HTR-8/SVneo (cell line): ENCODE data around the gene RTL9.

Experiments
- DNase-seq: peaks from one replicate; pipeline ENCODE4 v3.0.0; 2011; ENCODE audit warnings: low spot score, mixed read lengths; ENCODE audit not compliant: insufficient read length
- FAIRE-seq: peaks from 2 replicates; lab custom pipeline; 2011; peaks lifted over from hg19 to GRCh38; lab: Jason Lieb, UNC

The RTL9 gene

DNA sequence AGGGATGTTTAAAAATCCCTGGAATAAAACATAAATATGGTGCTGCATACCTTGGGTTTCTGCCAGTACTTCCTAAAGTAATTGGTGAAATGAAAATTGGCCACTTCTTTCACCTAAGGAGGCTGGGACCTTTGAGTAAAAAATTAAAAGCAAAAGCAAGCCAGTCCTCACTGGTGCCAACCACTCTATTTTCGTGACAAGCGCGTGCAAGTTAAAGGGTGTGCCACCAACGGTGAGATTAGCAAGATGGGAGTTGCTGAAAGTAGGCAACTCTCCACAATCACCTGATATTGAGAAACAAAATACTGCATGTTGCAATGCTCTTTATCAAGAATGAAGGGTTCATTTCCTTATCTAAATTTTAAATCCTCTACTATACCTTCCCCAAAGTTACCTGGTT lies 19.7 kb upstream of the RTL9 start:
- FAIRE-seq (no peak), DNase-seq (no peak)

- FAIRE-seq = no peak
- DNase-seq = no peak
These were observed 17.2 kb upstream of the RTL9 start for GRCh38 chrX:110341189-110342035.

DNA sequence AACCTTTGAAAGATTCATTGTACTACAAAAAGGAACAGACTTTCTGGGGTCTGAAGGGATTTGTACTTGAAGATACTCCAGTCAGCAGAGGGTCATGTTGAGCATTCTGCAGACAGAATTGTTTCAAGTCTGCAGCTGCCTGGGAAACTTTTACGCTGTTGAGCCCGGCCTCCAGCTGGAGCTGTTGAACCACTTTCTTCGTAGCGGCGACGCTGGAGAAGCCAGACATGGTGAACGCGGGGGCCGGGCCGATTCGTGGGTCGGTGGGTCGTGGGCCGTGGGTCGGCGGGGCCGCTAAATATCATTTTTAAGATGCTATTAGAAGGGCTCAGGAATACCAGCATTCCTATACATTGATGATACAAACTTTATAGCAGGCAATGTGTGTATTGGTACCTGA lies 12.0 kb upstream of the RTL9 start:
- DNase-seq (no peak), FAIRE-seq (no peak)

- DNase-seq (no peak), FAIRE-seq (no peak)
These were observed 625 bp downstream of the RTL9 start for GRCh38 chrX:110359273-110359672.

GRCh38 chrX:110363244-110363643 lies 4.6 kb downstream of the RTL9 start:
- no peak for DNase-seq
- no peak for FAIRE-seq

- FAIRE-seq = no peak
- no peak for DNase-seq
These were observed 14.7 kb downstream of the RTL9 start for GRCh38 chrX:110373310-110373709.

DNA sequence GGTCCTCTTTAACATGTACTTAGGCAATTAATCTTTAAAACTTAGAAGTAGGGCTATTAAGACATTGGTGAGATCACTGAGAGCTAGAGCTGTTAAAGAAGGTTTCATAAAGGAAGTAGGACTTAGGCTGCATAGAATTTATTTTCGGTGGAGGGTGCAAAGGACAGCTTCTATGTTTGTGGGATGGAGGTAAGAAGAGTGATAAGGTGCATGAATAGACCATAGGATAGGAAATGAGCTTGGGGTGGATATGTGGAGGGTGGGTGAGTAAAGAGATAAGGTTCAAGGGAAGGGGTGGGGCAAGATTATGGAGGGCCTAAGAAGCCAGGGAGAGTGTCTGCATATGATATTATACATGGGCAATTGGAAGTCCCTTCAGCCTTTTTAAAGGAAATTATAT lies 15.9 kb downstream of the RTL9 start:
- no peak for DNase-seq
- FAIRE-seq = no peak

GRCh38 chrX:110381216-110381615 lies 22.6 kb downstream of the RTL9 start:
- no peak for FAIRE-seq

GRCh38 chrX:110383414-110383813 lies 24.8 kb downstream of the RTL9 start:
- DNase-seq (no peak), FAIRE-seq (no peak)

More at GRCh38 chrX:110381216-110381615, 22.6 kb downstream of the RTL9 start:
- DNase-seq = no peak

- FAIRE-seq (no peak), DNase-seq (no peak)
These were observed 25.8 kb downstream of the RTL9 start for GRCh38 chrX:110384490-110384889.

DNA sequence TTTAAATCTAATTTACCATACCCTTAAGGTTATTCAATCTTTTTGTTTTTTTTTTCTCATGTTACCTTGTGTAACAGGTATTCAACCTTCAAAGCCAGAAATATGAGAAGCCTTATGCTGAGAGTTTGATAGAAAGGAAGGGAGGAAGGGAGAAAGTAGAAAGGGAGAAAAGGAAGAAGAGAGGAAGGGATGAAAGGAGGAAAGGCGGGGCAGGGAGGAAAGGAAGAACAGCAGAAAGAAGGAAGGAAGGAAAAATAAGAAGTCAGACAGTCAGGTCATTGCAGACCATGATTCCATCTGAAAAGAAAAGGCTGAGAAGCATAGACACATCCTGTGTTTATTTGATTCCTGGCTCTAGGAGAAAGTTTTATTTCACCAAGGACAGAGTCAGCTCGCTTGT lies 30.9 kb downstream of the RTL9 start:
- FAIRE-seq (no peak), DNase-seq (no peak)

DNA sequence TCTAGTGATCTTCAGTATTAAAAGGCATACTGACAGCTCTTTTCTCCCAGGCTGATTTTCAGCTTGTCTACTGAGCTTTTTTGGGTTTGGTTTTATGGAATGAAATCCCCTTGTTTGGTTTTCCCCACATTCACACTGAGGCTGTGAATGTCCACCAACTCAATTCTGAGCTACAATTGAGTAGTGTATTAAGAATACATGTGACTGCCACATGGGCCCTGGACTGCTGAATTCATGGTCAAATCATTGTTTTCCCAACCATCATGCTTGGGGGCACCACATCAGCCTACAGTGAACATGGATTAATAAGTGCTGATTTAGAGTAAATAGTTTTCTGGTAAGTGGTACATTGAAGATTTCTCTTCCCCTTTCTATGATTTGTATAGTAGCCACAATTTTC lies 32.4 kb downstream of the RTL9 start:
- FAIRE-seq (no peak), DNase-seq (no peak)

- FAIRE-seq (no peak), DNase-seq (no peak)
These were observed 36.0 kb downstream of the RTL9 start for GRCh38 chrX:110394651-110395050.

DNA sequence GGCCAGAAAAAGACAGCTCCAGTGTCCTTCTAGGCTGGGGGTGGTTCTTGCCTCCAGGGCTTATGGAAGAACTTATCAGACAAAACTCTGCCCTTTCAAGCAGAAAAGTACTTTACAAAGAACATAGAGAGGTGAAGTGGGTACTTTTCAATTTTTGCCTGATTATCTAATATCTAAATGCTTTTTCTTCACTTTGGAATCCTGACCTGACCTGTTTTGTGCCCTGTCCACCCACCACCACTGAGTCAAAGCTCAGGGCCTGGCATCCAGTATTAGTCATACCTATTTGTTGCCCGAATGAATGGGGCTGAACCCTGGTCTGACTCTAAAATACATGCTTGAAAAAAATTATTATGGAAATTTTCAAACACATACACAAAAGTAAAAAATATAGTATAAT lies 37.2 kb downstream of the RTL9 start:
- DNase-seq (no peak), FAIRE-seq (no peak)

DNA sequence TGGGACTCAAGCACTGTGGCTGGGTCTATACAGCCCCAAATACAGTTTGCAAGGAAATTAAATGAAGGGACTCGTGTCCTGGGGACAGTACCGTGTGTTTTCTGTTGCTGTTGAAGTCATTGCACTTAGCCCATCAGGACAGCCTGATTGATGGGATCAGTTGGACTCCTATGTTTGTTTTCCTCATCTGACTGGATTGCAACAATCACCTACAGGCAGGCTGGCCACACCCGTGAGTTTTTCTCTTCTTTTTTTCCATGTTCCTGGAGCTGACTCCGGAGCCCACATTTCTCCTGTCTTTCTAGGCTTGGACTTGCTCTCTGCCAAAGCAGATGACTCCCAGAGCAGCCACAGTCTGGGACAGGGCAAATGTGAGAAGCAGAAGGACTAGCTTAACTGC lies 38.1 kb downstream of the RTL9 start:
- DNase-seq (no peak), FAIRE-seq (no peak)

DNA sequence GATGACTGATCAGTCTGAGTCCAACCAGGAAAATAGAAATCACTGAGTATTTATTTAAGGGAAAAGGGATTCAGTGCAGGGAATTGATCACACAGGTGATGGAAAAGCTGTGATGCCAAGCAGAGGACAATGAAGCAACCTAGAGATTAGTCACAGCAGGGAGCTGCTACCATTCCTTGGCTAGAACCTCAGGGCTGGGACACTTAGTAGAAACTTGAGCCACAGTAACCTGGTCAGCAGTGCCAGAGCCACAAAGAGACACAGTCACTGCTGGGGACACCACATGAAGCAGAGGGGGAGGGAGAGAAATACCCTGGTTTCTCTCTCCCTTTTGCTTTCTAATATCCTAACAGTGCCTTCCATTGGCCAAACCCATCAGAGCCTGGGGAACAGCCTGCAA lies 38.7 kb downstream of the RTL9 start:
- FAIRE-seq (no peak), DNase-seq (no peak)

GRCh38 chrX:110397904-110398303 lies 39.3 kb downstream of the RTL9 start:
- no peak for FAIRE-seq
- DNase-seq = no peak

DNA sequence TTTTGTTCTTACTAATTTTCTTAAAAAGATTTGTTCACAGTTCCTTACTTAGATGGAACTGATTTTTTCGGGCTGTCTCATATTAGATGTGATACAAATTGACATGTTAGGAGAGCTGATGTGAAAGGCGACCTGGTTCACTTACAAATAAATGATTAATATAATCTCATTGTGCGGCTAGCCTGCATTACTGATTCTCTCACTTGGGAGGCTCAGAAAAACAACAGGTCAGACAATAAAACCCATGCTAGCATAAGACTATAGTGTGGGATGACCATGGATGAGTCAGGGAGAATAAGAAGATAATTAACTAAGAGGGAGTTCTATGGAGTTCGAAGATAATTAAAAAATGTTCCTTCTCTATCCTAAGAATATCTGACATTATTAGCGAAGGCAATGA lies 40.8 kb downstream of the RTL9 start:
- no peak for FAIRE-seq
- no peak for DNase-seq

DNA sequence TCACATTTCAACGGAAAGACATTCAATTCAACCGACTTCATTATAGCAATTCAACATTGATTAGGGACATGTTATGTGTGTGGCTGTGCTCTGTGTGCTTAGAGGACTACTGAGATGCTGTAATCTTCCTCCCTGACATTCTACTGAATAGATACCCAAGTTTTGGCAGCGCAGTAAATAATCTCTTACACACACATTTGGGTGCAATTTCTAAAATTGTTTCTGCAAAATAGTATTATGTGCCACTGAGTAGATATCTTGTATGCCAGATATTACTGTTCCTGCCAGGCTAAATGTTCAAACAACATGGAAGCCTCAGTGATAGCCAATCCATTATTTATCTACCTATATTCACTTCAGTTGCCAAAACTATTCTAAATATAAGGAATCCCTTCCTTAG lies 41.3 kb downstream of the RTL9 start:
- FAIRE-seq = no peak
- no peak for DNase-seq

DNA sequence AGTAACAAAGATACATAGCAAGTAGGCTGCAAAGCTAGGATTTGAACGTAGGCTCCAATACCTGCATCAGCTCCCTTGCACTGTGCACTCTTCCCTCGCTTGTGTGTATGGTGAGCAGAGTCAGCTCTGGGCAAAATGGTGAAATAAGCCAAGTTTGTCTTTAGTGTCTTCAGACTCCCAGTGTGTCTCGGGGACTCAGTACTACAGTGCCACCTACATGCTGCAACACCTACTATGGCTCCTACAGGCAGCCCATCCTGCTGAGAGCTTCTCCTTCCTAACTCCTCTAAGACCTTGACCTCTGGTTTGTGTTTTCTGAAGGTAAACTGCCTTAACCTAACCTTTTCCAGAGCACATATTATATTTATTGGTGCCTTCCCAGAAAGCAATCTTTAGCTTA lies 42.5 kb downstream of the RTL9 start:
- no peak for FAIRE-seq
- no peak for DNase-seq

GRCh38 chrX:110402091-110402849 lies 43.6 kb downstream of the RTL9 start:
- DNase-seq = no peak
- no peak for FAIRE-seq

DNA sequence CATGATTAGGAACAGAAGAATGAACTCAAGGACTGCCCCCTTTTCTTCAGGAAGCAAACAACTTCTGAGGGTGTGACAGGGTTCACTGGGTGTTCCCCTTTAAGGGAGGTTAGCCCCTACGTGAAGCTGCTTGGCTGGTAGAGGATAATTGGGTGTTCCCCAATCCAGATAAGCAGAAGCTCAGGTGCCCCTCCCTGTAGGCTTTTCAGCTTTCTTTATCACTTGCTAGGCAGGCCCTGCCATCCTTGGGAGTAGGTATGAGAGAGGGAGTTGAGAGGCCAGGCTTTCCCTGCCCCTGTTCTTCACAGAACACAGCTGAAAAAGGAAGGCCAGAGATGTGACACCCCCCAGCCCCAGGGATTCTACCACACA lies 44.2 kb downstream of the RTL9 start:
- FAIRE-seq (no peak), DNase-seq (no peak)
